Natural killer cell treated with Interleukin-12 subunit alpha and Interleukin-12 subunit beta and Interleukin-15 and Interleukin-18, amount 100 ng/mL, for 72 hours (primary cell): ENCODE results near the gene REST. TPM values are rescaled to one million over a fixed set of nuclear protein-coding genes. Genes with fewer than 3 reads are reported as not detected.

Experiments
- total RNA-seq, 2 donors: library from RNA; stranded (reverse); gene quantifications; one replicate each; pipeline ENCODE4 v1.2.3, GENCODE V29; 2022

REST gene
- total RNA-seq, 2 donors from 2014 or later = 34.9 to 39.8 TPM

Other genes with a start within 250 kb of the REST start
- gene HOPX, start 226.6 kb upstream of the REST start, total RNA-seq = 100 to 1,000 TPM; 100 to 281 TPM
- gene SPINK2, start 86.2 kb upstream of the REST start, total RNA-seq = not detected
- gene NOA1, start 69.7 kb downstream of the REST start, total RNA-seq = 10 to 100 TPM; 14.2 to 15.6 TPM
- 100 to 1,000 TPM; 146 to 162 TPM for gene POLR2B, start 71.0 kb downstream of the REST start, total RNA-seq
- gene IGFBP7, start 202.5 kb downstream of the REST start, total RNA-seq = 10 to 100 TPM; 11.7 to 82.1 TPM